ENCODE results near the gene SEMA7A.

- TF ChIP-seq CTCF (conservative IDR thresholded peaks at IDR 0.05 in 1 of 2, IDR thresholded peaks at IDR 0.05 in 1 of 2; ENCODE audit: extremely low read depth in 1 of 2, insufficient read depth in 1 of 2, low read depth in 1 of 2, low read length in 2 of 2) (no peak), EZH2 (IDR thresholded peaks at IDR 0.05; ENCODE audit: borderline replicate concordance, low read length) (no peak)
These were observed 16.1 kb downstream of the SEMA7A start for GRCh38 chr15:74417670-74418069.
